Lung (tissue), 12 donors: ENCODE data around the gene WASL. TPM values are rescaled to one million over a fixed set of nuclear protein-coding genes. Genes with fewer than 3 reads are reported as not detected.

Experiments
- ATAC-seq: fragments of 200-7000 bp; cut with Tn5 transposase; one replicate; pipeline ENCODE4 v1.9.1; 2020; ENCODE audit warnings: moderate number of reproducible peaks; ENCODE audit not compliant: insufficient read depth, low FRiP score
- DNase-seq, 3 donors: peaks; one replicate each; pipeline ENCODE4 v3.0.0-alpha.2; 2013 to 2017
- H3K27ac ChIP-seq, 2 donors: one replicate each; pipeline ENCODE4 v1.5.1; 2013; ENCODE audit warnings: mild to moderate bottlenecking in 2 of 2, moderate library complexity in 2 of 2, control low read depth in 1 of 2, inconsistent platforms in 1 of 2, low read depth in 1 of 2, low read length in 1 of 2
- H3K27me3 ChIP-seq, 3 donors: one replicate each; pipeline ENCODE4 v1.5.1; 2013; ENCODE audit warnings: low read length in 2 of 3; ENCODE audit not compliant: control insufficient read depth in 3 of 3, insufficient read depth in 3 of 3
- H3K36me3 ChIP-seq, 4 donors: one replicate each; pipeline ENCODE4 v1.5.1; 2013; ENCODE audit warnings: low read length in 4 of 4, mild to moderate bottlenecking in 1 of 4, moderate library complexity in 1 of 4; ENCODE audit not compliant: control insufficient read depth in 4 of 4, insufficient read depth in 4 of 4
- H3K4me1 ChIP-seq, 5 donors: one replicate each; pipeline ENCODE4 v1.5.1; 2013; ENCODE audit warnings: low read length in 5 of 5, mild to moderate bottlenecking in 2 of 5, moderate library complexity in 1 of 5; ENCODE audit not compliant: control insufficient read depth in 5 of 5, insufficient read depth in 5 of 5
- H3K4me3 ChIP-seq: one replicate; pipeline ENCODE4 v1.5.1; 2013; ENCODE audit warnings: mild to moderate bottlenecking, control low read depth, moderate library complexity
- H3K9ac ChIP-seq, 2 donors: one replicate each; pipeline ENCODE4 v1.5.1; 2013; ENCODE audit warnings: low read length in 2 of 2, control low read depth in 1 of 2; ENCODE audit not compliant: insufficient read depth in 1 of 2
- H3K9me3 ChIP-seq, 4 donors: one replicate each; pipeline ENCODE4 v1.5.1; 2013; ENCODE audit warnings: low read length in 3 of 4, mild to moderate bottlenecking in 1 of 4, moderate library complexity in 1 of 4; ENCODE audit not compliant: control insufficient read depth in 4 of 4, insufficient read depth in 3 of 4
- CTCF ChIP-seq: IDR thresholded peaks from 2 replicates; pipeline ENCODE4 v1.5.1; 2012; ENCODE audit warnings: mild to moderate bottlenecking; ENCODE audit errors: control extremely low read depth, extremely low read depth
- WGBS, 2 donors: extraction: QIAGEN DNeasy Blood & Tissue Kit; methylation state at CpG; one replicate each; pipeline ENCODE4 v1.1.7; 2013; 5-methylcytosine and 5-hydroxymethylcytosine counted together
- polyA plus RNA-seq, 2 donors: library from polyadenylated mRNA; stranded (reverse); fragments of 200-250 nt; gene quantifications; one replicate each; pipeline ENCODE4 v1.2.1, GENCODE V29; 2013
- total RNA-seq, 2 donors: library from RNA; depleted of rRNA in 1 of 2; stranded (reverse); fragments of >200 nt in 1 of 2; gene quantifications; one replicate each; pipeline ENCODE4 v1.2.1, GENCODE V29; 2014 to 2021
- donor health status: control.
- donor health status: control.
- donor health status: Bipolar disorder and iron deficiency.
- donor health status: healthy.
- donor health status: DM: yes; HTN: yes; CAD: no.

WASL gene
- total and polyA plus RNA-seq, 4 donors, result 11.8 to 52.7 (median 22.2) TPM

GRCh38 chr7:123653162-123653561 lies 95.6 kb downstream of the WASL start:
- Histone ChIP-seq H3K4me1 (peaks cover 0 to 8% (median 0%) of the 10 kb centered on the region in 5 donors), H3K27ac (peak overlapping the region in 1 of 2 donors; percentile 3), H3K9me3 (no peaks in the 10 kb centered on the region), H3K27me3 (no peaks in the 10 kb centered on the region), H3K9ac (no peak overlapping the region), H3K4me3 (no peak overlapping the region), H3K36me3 (no peaks in the 10 kb centered on the region)
- 92 to 94% methylated on average over 6 of the region's 6 CpGs for WGBS, 2 donors
- no peak for TF ChIP-seq CTCF
- no peak for DNase-seq
- no peak for ATAC-seq

GRCh38 chr7:123652406-123652805 lies 96.4 kb downstream of the WASL start:
- Histone ChIP-seq H3K4me3 (no peak overlapping the region), H3K9ac (no peak overlapping the region), H3K9me3 (no peaks in the 10 kb centered on the region), H3K27ac (no peak overlapping the region), H3K27me3 (no peaks in the 10 kb centered on the region), H3K4me1 (peaks cover 0 to 6% (median 0%) of the 10 kb centered on the region in 5 donors), H3K36me3 (no peaks in the 10 kb centered on the region)
- 94 to 98% methylated on average over 1 of the region's 1 CpG for WGBS, 2 donors
- ATAC-seq, result no peak
- no peak for TF ChIP-seq CTCF
- DNase-seq, result no peak

- no peak for ATAC-seq
- H3K27ac ChIP-seq, result no peak overlapping the region
- H3K9me3 ChIP-seq, result peaks cover 0 to 2% (median 0%) of the 10 kb centered on the region in 4 donors
- no peak overlapping the region for H3K4me3 ChIP-seq
- H3K4me1 ChIP-seq, result peaks cover 0 to 11% (median 1%) of the 10 kb centered on the region in 5 donors
- DNase-seq, result no peak
- H3K36me3 ChIP-seq, result no peaks in the 10 kb centered on the region
- H3K9ac ChIP-seq, result no peak overlapping the region
- H3K27me3 ChIP-seq, result no peaks in the 10 kb centered on the region
- TF ChIP-seq CTCF, result no peak
- WGBS, 2 donors, result 74 to 84% methylated on average over 2 of the region's 2 CpGs
Measured at GRCh38 chr7:123650595-123650994, 98.2 kb downstream of the WASL start.

- DNase-seq, result no peak
Measured at GRCh38 chr7:123649964-123650363, 98.8 kb downstream of the WASL start.

More at GRCh38 chr7:123649964-123650363, 98.8 kb downstream of the WASL start:
- Histone ChIP-seq H3K27ac (no peak overlapping the region), H3K36me3 (no peaks in the 10 kb centered on the region), H3K27me3 (no peaks in the 10 kb centered on the region), H3K9me3 (peaks cover 0 to 2% (median 0%) of the 10 kb centered on the region in 4 donors), H3K4me3 (no peak overlapping the region), H3K4me1 (peaks cover 0 to 11% (median 2%) of the 10 kb centered on the region in 5 donors), H3K9ac (no peak overlapping the region)
- 79 to 83% methylated on average over 2 of the region's 2 CpGs for WGBS, 2 donors
- TF ChIP-seq CTCF, result no peak
- no peak for ATAC-seq
